M059J (cell line): Measurements from ENCODE around the gene DKK3. TPM values are rescaled to one million over a fixed set of nuclear protein-coding genes. Genes with fewer than 3 reads are reported as not detected.

Experiments used
- DNase-seq: peaks from one replicate; pipeline ENCODE4 v3.0.0-alpha.2; 2012; ENCODE audit warnings: low read depth
- total RNA-seq: library from RNA; depleted of rRNA; stranded (reverse); fragments of >200 nt; shearing (Covaris generic); gene quantifications from 2 replicates; pipeline ENCODE4 v1.2.3, GENCODE V29; 2014

The DKK3 gene
- total RNA-seq, 1 experiment from 2014 or later: 1,045 TPM

DNA sequence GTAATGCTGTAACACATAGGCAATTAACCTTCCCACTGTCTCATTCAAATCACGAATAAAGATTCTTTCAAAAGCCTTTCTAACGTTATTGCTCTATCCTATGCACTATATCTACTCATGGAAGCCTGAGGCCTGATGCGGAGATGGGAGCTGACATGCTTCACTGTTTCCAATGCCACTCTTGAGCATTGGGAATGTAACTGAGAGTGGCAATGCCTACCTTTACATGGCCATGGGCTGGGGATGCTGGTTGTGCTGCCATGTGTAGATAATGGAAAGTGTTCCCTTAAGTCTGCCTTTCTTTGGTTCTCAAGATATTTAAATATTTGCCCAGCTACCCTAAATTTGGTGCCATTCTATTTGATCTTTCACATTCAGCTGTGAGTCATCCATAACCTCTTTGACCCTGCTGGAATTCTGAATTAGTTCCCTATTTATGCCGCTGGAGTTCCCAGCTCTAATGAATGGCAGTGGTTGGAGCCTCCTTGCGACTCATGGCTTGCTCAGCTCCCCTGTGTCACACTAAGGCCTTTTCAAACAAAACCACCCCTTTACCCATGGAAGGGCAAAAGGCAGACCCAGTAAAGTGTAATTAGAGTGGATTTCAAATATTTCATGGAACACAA, 21.4 kb upstream of the DKK3 start:
- peak; percentile 87 for DNase-seq

DNA sequence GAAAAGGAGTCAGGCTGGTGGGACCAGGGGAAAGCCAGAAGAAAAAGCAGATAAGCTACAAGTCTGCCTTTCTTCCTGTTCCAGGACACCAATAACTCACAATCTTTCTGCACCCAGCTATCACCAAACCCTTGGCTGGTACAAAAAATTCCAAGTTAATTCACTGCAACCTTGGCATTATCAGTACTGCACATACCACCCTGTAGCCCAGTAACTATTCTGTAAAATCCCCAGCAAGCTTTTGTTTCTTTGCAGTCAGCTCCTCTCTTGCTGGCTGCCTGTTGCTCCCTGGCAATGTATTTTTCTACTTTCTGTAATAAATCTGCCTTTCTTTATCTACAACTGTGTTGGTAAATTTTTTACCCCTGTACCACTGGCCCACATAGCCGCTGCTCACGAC, 20.7 kb upstream of the DKK3 start:
- DNase-seq: no peak

DNA sequence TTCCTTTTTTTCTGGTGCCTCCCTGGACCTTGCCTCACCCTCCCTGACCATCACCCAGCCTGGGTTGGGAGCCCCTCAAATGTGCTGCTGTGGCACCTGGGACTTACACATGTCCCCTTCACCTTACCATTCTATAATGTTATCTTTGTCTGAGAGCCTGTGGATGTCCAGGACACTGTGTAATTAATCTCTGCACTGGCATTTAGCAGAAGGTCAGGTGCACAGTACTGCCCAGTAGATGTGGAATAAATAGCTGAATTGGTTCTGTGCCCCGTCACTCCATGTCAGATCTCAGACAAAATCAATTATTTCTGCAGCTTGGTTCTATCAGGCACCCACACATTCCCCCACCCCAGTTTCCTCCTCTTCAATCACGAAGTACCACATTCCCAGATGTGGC, 19.9 kb upstream of the DKK3 start:
- no peak for DNase-seq

DNA sequence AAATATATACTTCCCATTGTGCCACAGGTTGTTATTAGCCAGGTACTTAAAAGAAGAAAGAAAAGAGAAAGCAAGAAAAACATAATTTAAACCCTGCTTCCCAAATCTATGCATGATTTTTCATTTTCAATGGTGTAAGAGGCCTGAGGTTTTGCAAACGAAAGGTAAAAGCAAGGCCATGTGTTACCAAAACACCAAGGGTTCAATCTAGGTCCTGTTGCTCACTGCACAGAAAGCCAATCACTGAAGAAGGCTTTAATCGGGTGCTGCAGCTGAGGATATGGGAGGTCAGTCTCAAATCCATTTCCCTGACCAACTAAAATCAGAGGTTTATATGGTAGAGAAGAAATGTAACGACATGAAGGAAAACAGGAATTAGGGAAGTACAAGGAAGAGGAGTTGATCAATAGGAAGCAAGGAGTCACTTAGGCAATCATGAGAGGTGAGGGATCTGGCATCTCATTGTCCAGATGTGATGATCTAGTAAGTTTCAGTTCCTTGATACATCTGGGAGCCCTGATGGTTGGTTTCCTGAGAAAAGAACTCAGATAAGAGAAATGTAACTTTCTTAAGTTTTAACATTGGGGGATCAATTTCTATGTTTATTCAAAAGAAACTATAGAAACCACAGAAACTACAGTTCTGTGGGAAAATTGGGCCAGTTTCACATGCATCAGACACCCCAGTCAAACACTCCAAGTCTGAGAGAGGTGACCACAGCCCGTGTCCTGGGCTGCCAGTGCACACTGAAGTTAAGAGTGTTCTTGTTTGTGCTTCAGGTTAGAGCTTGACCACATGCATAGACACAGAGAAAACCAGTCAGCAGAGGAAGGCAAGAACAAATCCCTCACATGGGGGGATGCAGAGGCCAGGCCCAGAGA, 18.1 kb upstream of the DKK3 start:
- DNase-seq: no peak

DNA sequence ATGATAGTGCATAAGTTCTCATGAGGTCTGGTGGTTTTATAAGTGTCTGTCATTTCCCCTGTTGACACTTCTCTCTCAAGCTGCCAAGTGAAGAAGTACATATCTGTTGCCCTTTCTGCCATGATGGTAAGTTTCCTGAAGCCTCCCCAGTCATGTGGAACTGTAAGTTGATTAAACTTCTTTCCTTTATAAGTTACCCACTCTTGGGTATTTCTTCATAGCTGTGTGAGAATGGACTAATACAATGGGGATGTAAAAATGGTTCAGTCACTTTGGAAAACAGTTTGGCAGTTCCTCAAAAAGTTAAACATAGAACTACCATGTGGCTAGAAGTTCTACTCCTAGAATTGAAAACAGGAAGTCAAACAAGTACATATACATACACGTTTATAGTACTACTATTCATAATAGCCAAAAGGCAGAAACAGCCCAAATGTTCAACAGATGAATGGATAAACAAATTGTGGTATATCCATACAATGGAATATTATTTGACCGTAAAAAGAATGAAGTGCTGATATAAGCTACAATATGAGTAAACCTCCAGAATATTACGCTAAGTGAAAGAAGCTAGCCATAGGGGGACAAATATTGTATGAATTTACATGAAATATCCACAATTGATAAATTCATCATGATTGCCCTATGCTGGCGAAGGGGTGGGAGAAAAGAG, 16.0 kb upstream of the DKK3 start:
- no peak for DNase-seq

DNA sequence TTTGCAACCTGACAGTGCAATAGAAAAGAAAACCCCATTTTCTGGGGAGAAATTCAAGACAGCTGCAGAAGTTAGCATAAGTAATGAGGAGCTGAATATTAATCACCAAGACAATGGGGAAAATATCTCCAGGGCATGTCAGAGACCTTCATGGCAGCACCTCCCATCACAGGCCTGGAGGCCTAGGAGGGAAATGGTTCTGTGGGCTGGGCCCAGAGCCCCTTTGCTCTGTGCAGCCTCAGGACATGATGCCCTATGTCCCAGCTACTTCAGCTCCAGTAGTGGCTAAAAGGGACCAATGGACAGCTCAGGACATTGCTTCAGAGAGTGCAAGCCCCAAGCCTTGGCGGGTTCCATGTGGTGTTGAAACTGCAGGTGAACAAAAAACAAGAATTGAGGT, 14.6 kb upstream of the DKK3 start:
- no peak for DNase-seq

DNA sequence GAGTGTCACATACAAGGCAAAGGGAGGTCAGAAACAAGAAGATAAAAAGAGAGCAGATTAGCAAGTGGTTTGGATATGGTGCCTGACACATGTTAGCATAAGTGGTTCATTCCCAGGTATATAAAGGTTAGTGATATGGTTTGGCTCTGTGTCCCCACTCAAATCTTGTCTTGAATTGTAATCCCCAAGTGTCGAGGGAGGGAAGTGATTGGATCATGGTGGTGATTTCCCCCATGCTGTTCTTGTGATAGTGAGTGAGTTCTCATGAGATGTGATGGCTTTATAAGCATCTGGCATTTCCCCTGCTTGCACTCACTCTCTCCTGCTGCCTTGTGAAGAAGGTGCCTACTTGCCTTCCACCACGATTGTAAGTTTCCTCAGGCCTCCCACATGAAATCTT, 12.1 kb upstream of the DKK3 start:
- no peak for DNase-seq

DNA sequence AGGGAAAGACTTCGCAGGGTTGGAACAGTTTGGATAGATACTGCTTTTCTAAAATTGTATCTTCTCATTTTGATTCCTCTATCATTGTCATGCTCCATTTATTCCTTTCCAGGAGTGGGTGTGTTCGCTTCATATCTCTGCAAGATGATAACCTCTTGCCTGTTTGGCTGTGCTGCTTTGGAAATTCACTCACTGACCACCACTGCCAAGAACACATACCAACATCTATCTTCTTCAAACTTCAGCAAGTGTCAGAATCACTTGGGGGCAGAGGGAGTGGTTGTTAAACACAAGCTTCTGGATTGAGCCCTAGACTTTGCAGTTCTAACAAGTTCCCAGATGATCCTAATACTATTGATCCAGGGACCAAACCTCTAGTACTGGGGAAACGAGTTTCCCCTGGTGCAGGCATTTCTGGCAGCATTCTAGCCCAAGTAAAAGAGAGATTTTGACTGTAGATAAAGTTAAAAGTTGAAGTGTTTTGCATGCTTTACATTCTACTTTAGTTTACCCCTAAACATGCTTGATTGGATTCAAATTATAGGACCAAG, 11.5 kb upstream of the DKK3 start:
- no peak for DNase-seq

DNA sequence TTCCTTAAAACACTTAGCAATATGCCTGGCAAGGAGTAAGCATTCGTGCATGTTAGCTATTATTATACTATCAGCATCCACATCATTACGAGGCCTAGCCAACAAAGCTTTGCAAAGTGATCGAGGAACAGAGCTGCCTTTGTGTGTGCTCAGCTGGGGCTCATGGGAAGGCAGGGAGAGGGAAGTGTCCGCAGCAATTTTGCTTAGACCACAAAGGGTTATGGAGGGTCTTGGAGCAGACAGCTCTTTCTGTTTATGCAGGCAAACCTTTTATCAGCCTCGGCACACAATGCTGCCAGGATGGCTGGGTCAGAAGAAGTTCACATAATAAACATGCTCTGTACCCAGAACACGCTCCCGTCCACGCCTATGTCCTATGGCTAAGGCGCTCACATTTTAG, 10.9 kb upstream of the DKK3 start:
- DNase-seq: no peak

DNA sequence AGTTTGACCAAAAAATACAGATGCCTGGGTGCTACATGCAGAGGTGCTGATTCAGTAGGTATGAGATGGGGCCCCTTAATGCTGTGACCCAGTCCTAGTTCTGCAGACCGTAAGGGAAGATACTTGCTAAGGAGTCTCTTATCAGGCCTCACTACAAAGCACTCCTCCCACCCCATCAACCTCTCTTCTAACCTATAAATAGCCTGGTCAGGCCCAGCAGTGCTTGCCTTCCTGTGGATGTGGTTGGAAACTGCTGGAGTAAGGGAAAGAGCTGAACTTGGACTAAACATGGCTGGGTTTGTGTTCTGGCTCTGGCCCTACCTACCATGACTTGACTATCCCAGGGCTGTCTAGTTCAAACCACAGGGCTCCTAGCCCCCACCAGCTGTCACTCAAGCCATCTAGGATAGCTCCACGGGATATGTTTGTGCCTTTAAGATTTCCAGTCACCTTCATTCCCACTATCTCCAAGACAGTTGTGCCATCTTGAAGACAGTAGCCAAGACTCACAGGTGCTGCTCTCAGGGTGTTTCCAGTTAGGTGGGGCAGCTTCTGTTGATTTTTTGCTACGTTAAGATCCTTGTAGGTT, 9.5 kb upstream of the DKK3 start:
- DNase-seq: no peak

DNA sequence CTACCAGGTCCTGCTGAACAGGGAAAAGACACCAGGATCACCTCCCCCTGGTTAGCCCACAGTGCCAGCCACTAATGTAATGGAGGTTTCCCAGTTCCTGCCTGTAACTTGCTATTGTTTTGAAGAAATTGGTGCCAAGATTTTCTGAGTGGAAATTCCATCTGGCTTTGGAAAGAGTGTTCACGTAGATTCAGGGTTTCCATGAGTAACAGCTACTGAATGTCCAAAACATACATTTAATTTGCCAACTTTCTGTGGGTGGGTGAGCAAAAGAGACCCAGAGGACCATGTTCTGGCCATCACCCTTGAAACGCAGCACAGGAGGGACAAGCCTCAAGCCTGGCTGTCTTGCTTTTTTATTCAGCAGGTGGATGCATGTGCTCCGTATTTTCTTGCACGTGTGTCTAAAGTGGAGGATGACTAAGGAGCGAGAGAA, 8.8 kb upstream of the DKK3 start:
- DNase-seq: peak; percentile 75

DNA sequence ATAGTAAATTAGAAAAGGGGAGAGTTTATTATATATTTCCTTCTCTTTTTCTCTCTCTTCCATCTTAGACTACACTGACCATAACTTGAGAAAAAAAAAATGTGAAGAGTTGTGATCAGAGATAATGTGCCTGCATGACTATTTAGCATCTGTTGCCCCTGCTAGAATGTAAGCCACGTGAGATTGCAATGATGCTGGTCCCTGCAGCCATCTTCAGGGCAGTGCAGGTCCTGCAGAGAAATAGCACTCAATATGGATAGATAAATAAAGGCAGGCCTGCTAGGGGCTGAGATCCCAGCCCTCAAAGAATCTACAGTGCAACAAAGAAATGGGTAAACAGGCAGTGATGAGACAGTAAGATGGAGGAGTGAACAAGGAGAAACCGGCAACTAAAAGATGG, 7.8 kb upstream of the DKK3 start:
- no peak for DNase-seq

DNA sequence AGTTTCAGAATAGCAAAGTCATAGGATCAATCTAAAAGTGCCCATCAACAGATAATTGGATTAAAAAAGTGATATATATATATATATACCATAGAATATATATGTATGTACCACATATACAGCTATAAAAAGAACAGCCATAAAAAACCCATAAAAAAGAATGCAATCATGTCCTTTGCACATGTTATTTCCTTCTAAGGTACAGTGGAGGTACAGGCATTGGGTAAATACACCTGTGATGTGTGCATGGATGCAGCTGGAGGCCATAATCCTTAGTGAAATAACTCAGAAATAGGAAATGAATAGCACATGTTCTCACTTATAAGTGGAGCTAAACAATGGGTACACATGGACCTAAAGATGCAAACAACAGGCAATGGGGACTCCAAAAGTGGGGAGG, 7.1 kb upstream of the DKK3 start:
- DNase-seq: no peak

DNA sequence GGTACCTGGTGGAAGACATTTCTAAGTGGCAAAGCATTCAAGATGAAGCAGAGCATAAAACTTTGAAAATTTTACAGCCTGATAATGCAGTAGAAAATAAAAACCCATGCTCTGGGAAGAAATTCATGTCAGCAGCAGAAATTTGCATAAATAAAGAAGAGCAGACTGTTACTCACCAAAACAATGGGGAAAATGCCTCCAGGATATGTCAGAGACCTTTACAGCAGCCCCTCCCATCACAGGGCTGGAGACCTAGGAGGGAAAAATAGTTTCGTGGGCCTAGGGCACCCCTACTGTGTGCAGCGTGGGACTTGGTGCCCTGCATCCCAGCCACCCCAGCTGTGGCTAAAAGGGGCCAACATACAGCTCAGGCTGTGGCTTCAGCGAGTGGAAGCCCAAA, 5.4 kb upstream of the DKK3 start:
- DNase-seq: peak; percentile 63

DNA sequence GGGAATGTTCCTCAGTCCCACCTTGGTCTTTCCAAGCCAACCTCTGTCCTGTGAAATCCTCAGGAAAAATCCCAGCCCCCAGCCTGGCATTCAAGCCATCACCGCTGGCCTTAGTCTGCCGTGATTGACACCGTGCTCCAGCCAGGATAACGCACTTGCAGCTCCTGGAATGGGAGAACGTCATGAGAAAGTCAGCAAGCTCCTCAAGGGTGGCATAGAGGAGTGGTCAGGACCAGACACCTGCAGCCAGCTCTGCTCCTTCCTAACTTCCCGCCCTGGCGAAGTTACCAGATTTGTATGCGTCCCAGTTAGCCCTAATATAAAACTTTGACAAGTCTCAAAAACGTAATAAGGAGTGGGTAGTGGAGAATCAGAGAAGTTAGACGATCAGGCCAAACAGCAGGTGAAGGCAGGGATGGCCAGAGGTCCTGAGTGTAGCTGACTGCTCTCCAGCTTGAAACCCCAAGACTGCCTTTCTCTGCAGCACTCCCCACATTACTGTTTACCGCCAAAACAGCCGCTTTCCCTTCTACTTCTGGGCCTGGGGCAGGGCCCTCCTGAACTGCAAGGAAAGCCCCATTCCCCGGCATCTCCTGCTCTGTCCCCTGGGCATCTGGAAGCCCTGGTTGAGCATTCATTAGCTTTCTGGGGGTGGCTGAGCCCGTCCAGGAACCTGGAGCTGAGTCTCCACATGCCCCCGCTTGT, 1.3 kb upstream of the DKK3 start:
- no peak for DNase-seq

DNA sequence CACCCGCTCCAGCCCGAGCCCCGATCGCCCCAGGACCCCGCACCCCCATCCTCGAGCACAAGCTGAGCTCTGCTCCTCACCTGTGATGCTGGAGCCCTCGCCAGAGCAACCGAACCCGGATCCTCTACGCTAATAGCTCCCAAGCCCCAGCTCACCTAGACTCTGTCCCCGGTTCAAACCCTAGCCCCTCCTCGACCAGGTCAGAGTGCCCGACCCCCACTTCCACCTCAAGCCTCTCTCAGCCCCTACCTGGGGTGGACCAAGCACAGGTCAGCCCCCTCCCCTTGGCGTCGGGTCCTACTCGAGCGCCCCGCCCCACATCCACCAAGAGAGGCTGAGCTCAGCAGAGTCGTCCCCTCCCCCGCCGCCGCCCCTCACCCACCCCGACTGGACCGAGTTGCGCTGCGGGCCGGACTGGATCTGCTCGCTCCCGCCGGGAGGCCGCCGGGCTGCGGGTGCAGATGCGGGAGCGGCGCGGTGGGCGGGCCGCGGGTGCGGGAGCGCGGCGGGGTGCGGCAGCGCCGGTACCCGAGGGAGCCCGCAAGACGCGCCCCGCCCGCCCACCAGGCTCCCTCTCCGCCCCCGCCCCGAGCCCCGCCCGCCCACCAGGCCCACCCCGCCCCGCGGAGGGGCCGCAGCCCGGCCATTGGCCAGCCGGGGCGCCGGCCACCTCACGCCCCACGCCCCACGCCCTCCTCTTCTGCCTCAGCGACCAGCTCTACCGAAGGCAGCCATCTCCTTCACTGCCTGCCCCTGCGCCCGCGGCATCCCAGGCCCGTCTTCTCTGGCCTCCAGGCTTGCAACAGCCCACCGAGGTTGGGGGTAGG, 577 bp upstream of the DKK3 start:
- DNase-seq: peak; percentile 65

DNA sequence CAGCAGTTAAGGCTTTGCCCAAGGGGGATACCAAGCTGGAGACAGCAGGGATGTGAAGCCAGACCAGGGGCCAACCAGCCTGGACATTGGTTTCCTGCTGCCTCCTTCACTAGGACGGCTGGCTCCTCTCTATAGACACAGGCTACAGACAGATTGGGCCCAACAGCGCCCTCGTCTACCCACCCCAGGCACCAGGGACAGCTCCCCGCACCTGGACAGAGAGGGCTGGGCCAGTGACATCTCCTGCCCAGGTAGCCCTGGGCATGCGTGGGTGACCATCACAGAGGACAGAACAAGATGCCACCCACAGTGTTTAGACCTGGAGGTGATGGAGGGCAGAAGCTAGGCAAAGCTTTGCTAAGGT, 1.2 kb downstream of the DKK3 start:
- DNase-seq: no peak

DNA sequence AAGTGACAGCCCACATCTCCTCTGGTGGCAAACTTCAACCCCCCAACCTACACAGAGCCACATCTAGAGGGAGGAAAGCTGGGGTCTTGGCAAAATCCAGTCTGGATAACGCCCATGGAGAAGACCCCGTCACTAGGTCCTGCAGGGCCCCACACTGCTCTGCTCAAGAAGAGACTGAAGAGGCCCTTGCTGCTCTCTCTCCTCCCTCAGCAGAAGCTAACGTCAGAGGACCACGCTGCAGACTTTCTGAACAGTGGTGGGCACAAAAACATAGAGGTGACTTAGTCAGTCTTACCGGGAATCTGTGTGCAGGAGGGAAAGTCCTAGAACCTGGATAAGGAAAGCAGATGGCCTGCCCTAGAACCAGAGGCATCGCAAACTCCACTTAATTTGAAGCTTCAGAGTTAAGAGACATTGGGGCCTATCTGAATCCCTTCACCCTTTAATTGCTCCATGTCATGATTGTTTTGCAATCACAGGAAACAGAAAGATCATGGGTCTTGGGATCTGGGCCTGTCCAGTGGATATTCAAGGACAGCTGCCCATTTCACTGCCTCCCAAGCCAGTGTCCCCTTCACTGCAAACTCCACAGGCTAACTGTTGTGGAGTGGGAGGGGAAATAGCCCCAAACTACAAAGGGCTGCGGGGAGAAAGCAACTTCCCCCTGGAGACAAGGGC, 1.7 kb downstream of the DKK3 start:
- DNase-seq: no peak

DNA sequence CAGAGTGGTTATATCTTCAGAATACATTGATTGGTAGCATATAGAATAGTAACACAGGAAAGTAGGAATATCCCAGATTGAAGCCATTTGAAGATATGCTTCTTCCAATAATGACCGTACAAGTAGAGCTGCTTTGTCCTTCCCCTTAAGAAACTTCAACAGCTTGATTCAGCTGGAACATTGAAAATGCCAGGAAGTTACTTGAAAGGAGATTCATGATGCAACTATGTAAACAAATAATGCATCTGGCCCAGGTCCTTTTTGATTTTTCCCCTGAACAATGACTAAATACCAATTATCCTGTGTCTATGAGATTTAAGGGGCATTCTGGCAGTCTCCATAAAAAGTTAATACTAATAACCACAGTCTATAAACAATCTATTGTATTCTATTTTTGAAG, 3.0 kb downstream of the DKK3 start:
- DNase-seq: peak; percentile 84

DNA sequence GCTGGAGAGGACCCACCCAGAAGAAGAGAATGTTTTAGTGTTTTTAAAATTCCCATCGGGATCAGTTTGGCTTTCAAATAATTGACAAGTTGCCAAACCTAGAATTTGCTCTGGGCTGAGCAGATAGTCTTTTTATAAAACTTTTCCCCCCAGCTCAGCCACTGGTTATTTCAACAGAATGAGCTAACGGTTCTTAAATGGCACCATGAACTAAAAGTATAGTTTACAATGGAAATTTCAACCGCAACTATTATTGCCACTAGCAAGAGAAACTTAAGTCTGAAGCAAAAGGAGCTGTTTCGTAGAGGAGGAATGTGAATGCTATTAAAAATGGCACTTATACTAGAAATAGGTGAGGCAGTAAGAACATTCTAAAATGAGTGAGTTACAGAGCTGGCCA, 3.4 kb downstream of the DKK3 start:
- DNase-seq: no peak
